NCI-H2196 treated with DMSO at 0.1 percent for 48 hours (cell line): Measurements from ENCODE around the gene COPA.
A peak's percentile ranks its signal among the peaks of the same experiment; 100 is the strongest.
"Not testable (repeated sequence)": the region's sequence is repeated elsewhere in the genome, so short reads cannot be mapped to it uniquely, and the experiment has no call there.

ENCODE experiments used
- DNase-seq: peaks from one replicate; lab custom pipeline; 2025; ENCODE audit not compliant: unreplicated experiment; lab: John Stamatoyannopoulos, UW

COPA gene

GRCh38 chr1:160342953-160343869 lies at the start of gene COPA, which contains the start of gene NCSTN:
COPA (minus strand) TSS chr1:160343250; CDS start chr1:160343170, 80 bp downstream.
NCSTN (plus strand) TSS chr1:160343383; CDS start chr1:160343397, 14 bp downstream.
- peak; percentile 85 for DNase-seq

- DNase-seq = not testable (repeated sequence)
Measured at GRCh38 chr1:160388406-160388805, 45.4 kb upstream of the COPA start.

GRCh38 chr1:160384812-160385211 lies 41.8 kb upstream of the COPA start:
- DNase-seq = not testable (repeated sequence)

GRCh38 chr1:160377585-160378206 lies 34.6 kb upstream of the COPA start:
- DNase-seq = no peak

- peak; percentile 61 for DNase-seq
Measured at GRCh38 chr1:160376525-160377131, 33.6 kb upstream of the COPA start.

GRCh38 chr1:160375788-160376524 lies 32.9 kb upstream of the COPA start:
- no peak for DNase-seq

GRCh38 chr1:160374306-160375110 lies 31.5 kb upstream of the COPA start:
- no peak for DNase-seq

- no peak for DNase-seq
Measured at GRCh38 chr1:160373696-160374095, 30.6 kb upstream of the COPA start.

GRCh38 chr1:160371756-160372155 lies 28.7 kb upstream of the COPA start:
- no peak for DNase-seq

- DNase-seq = no peak
Measured at GRCh38 chr1:160371346-160371631, 28.2 kb upstream of the COPA start.

GRCh38 chr1:160370561-160371345 lies 27.7 kb upstream of the COPA start:
- no peak for DNase-seq

- no peak for DNase-seq
Measured at GRCh38 chr1:160369087-160369486, 26.0 kb upstream of the COPA start.

GRCh38 chr1:160367934-160368923 lies 25.2 kb upstream of the COPA start:
- DNase-seq = no peak

GRCh38 chr1:160367516-160367900 lies 24.5 kb upstream of the COPA start:
- no peak for DNase-seq

GRCh38 chr1:160366731-160367515 lies 23.9 kb upstream of the COPA start, which contains the start of gene NHLH1:
NHLH1 (plus strand) TSS chr1:160367071; CDS start chr1:160370732, 3,661 bp downstream.
- DNase-seq = no peak

- DNase-seq = no peak
Measured at GRCh38 chr1:160365325-160365724, 22.3 kb upstream of the COPA start.

GRCh38 chr1:160363951-160364735 lies 21.1 kb upstream of the COPA start:
- no peak for DNase-seq
